NCI-H1436 (cell line): ENCODE results near the gene COL4A2.

Experiments used
- DNase-seq: peaks from one replicate; lab custom pipeline; 2025; lab: John Stamatoyannopoulos, UW

COL4A2 gene

GRCh38 chr13:110455941-110456340 lies 148.9 kb downstream of the COL4A2 start:
- DNase-seq: peak; percentile 65

- DNase-seq: no peak
These were observed 149.5 kb downstream of the COL4A2 start for GRCh38 chr13:110456550-110456949.

- no peak for DNase-seq
These were observed 150.3 kb downstream of the COL4A2 start for GRCh38 chr13:110457361-110457760.

GRCh38 chr13:110458017-110458416 lies 150.9 kb downstream of the COL4A2 start:
- no peak for DNase-seq

- no peak for DNase-seq
These were observed 151.7 kb downstream of the COL4A2 start for GRCh38 chr13:110458594-110459365.

GRCh38 chr13:110462091-110462490 lies 155.0 kb downstream of the COL4A2 start:
- DNase-seq: no peak

- no peak for DNase-seq
These were observed 156.1 kb downstream of the COL4A2 start for GRCh38 chr13:110463156-110463555.

- DNase-seq: no peak
These were observed 156.9 kb downstream of the COL4A2 start for GRCh38 chr13:110463871-110464510.

- no peak for DNase-seq
These were observed 157.7 kb downstream of the COL4A2 start for GRCh38 chr13:110464556-110465333.

- DNase-seq: no peak
These were observed 158.6 kb downstream of the COL4A2 start for GRCh38 chr13:110465696-110466095.

- no peak for DNase-seq
These were observed 159.3 kb downstream of the COL4A2 start for GRCh38 chr13:110466266-110466915.

GRCh38 chr13:110467516-110468110 lies 160.5 kb downstream of the COL4A2 start:
- no peak for DNase-seq

GRCh38 chr13:110468986-110469495 lies 162.0 kb downstream of the COL4A2 start:
- no peak for DNase-seq

GRCh38 chr13:110469597-110469996 lies 162.5 kb downstream of the COL4A2 start:
- no peak for DNase-seq

GRCh38 chr13:110470272-110471009 lies 163.4 kb downstream of the COL4A2 start:
- DNase-seq: no peak

- no peak for DNase-seq
These were observed 164.2 kb downstream of the COL4A2 start for GRCh38 chr13:110471156-110471832.

GRCh38 chr13:110471833-110472162 lies 164.7 kb downstream of the COL4A2 start:
- DNase-seq: no peak

GRCh38 chr13:110472904-110473563 lies 165.9 kb downstream of the COL4A2 start:
- no peak for DNase-seq

- DNase-seq: no peak
These were observed 167.6 kb downstream of the COL4A2 start for GRCh38 chr13:110474713-110475112.

GRCh38 chr13:110475117-110475516 lies 168.0 kb downstream of the COL4A2 start:
- no peak for DNase-seq
